NB4 (cell line): Measurements from ENCODE around the gene SH3PXD2A.

Experiments
- POLR2A ChIP-seq: IDR thresholded peaks from 2 replicates; pipeline ENCODE4 v1.6.1; 2011; ENCODE audit warnings: mild to moderate bottlenecking; ENCODE audit not compliant: insufficient read length; ENCODE audit errors: extremely low read depth
- TF ChIP-seq, protein P1 (sequence below): IDR thresholded peaks from one replicate; pipeline ENCODE4 v1.5.1; 2012; ENCODE audit warnings: low read depth, low read length
- TF ChIP-seq, protein P2 (sequence below): IDR thresholded peaks from 2 replicates; pipeline ENCODE4 v1.6.1; 2011; ENCODE audit warnings: low read depth, low read length

DNA sequence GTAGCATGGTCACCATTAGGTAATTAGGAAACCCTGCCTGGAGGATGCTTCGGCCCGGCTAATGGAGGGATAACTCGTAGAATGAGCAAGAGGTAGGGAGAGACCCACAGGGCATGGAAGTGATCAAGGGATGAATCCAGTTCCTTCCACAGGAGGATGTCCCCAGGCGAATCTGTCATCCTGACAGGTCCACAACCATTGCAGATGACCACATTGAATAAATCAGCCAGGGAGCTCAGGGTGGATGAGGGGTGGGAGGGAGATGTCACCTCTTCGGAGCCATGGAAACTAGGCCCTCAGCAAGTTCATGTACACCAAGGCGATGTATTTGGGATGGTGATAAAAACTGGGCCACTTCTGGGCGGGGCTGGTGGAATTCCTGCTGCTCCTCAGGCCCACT, 28.5 kb downstream of the SH3PXD2A start:
- TF ChIP-seq, protein P1, sequence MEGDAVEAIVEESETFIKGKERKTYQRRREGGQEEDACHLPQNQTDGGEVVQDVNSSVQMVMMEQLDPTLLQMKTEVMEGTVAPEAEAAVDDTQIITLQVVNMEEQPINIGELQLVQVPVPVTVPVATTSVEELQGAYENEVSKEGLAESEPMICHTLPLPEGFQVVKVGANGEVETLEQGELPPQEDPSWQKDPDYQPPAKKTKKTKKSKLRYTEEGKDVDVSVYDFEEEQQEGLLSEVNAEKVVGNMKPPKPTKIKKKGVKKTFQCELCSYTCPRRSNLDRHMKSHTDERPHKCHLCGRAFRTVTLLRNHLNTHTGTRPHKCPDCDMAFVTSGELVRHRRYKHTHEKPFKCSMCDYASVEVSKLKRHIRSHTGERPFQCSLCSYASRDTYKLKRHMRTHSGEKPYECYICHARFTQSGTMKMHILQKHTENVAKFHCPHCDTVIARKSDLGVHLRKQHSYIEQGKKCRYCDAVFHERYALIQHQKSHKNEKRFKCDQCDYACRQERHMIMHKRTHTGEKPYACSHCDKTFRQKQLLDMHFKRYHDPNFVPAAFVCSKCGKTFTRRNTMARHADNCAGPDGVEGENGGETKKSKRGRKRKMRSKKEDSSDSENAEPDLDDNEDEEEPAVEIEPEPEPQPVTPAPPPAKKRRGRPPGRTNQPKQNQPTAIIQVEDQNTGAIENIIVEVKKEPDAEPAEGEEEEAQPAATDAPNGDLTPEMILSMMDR: no peak
- no peak for TF ChIP-seq POLR2A
- TF ChIP-seq, protein P2, sequence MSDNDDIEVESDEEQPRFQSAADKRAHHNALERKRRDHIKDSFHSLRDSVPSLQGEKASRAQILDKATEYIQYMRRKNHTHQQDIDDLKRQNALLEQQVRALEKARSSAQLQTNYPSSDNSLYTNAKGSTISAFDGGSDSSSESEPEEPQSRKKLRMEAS: no peak
